ENCODE results near the gene ZNF213.
"Not testable (repeated sequence)": the region's sequence is repeated elsewhere in the genome, so short reads cannot be mapped to it uniquely, and the experiment has no call there.

The ZNF213 gene

DNA sequence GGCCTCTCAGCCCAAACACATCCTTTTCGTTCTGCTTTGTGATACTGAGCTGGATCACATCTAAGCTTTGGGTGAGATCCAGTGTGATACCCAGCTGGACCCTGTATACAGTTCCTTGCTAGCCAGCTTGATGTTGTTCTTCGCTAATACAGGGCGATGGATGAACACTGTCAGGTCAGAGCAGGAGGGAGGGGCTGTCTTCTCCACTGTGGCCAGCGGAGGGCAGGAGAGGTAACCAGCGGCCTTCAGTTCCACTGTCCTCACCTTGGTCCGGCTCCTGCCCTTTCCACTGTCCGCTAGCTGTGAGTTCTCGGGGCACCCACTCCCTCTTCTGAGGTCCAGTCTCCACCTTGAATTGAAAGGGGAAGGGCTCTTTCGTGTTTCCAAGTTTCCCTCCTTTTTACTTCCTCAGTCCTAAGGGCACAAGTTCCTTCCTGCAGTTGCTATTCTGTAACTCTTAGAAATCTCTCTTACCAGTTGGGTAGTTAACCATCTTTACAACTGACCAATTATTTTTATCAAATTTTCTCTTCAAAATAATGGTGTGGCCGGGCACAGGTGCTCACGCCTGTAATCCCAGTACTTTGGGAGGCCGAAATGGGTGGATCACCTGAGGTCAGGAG lies 3.0 kb upstream of the ZNF213 start:
- peak; percentile 56 to 64 for DNase-seq

GRCh38 chr16:3133844-3134243 lies 985 bp upstream of the ZNF213 start:
- no peak for DNase-seq

DNA sequence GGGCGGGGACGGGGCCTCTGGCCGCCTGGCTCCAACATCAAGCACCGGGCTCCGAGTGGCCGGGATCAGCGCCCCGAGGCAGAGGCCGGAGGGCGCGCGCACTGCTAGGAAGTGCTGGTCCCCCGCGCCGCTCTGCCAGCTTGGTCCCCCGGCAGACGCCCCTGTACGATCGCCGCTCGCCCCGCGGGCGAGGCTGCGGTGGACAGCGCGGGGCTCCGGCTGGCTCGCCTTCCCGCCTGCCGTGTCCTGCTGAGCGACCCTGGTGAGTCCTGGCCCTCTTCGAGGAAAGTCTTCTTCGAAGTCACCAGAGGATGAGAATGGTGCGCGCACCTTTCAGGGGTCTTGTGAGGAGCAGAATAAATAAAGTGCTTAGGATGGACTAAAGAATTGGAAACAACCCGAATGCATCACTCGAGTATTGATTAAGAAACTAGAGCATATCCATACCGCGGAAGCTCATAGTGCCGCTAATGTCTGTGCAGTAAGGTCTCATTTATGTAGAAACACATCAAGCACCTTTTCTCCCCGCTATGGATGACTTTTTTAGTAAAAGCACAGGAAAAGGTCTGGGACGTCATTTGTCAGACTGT lies 392 bp downstream of the ZNF213 start:
- no peak for DNase-seq

GRCh38 chr16:3137267-3137666 lies 2.4 kb downstream of the ZNF213 start:
- no peak for DNase-seq

GRCh38 chr16:3138342-3138741 lies 3.5 kb downstream of the ZNF213 start:
- no peak for DNase-seq

DNA sequence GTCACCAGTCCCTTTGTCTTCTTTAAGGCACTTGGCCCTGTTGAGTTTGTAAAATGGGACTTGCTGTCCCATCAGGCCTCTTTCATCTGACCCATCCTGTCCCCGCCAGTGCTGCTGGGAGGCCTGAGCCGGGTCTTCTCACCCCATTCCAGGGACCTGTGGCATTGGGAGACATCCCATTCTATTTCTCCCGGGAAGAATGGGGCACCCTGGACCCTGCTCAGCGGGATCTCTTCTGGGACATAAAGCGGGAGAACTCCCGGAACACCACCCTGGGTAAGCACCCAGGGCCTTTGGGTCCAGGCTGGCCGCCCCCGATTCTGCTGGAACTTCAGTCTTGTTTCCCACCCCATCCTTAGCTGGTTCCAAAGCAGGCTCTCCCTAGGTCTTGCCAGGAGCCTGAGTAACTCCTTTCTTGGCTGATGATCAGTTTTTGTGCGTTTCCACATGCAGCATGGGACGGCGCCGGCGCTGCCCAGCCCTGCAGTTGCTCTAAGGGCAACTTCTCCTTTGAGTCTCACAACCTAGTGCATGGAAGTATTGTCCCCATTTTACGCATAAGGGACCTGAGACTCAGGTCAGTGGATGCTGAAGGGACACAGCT lies 4.1 kb downstream of the ZNF213 start:
- DNase-seq = no peak

DNA sequence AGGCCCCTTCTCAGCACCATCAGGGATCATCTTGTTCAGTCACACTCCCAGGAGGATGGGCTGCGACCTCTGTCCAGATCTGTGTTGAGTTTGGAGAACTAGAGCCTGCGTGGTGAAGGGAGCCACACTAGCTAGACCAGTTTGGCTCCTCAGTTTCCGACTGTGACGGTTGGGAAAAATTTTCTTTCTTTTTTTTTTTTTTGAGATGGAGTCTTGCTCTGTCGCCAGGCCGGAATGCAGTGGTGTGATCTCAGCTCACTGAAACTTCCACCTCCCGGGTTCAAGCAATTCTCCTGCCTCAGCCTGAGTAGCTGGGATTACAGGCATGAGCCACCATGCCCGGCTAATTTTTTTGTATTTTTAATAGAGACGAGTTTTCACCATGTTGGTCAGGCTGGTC lies 4.7 kb downstream of the ZNF213 start:
- DNase-seq = not testable (repeated sequence)

GRCh38 chr16:3140603-3141427 lies 6.0 kb downstream of the ZNF213 start:
- DNase-seq = no peak

- DNase-seq = no peak
These were observed 7.0 kb downstream of the ZNF213 start for GRCh38 chr16:3141781-3142311.

- DNase-seq = no peak
These were observed 7.5 kb downstream of the ZNF213 start for GRCh38 chr16:3142327-3142726.

- DNase-seq = no peak
These were observed 7.9 kb downstream of the ZNF213 start for GRCh38 chr16:3142770-3143169.

DNA sequence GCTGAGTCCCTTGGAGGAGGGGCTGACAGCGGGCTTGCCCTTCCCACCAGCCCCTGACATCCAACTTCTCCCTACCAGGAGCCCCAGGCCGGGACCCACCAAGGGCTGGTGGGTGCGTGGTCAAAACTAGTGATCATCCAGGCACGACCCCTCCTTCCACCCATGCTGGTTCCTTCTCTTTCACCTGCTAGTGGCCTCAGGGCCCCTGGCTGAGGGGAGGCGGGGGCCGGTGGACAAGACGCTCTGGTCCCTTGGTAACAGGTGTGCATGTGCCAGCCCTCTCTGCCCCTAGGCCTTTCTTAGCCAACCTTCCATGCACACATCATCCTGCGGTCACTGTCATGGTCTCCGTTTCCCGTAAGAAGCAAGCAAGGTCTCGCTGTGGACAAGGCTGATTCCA lies 8.4 kb downstream of the ZNF213 start:
- no peak for DNase-seq

- no peak for DNase-seq
These were observed 8.9 kb downstream of the ZNF213 start for GRCh38 chr16:3143598-3144320.

- no peak for DNase-seq
These were observed 9.6 kb downstream of the ZNF213 start for GRCh38 chr16:3144321-3144983.

GRCh38 chr16:3145151-3145550 lies 10.3 kb downstream of the ZNF213 start:
- no peak for DNase-seq

DNA sequence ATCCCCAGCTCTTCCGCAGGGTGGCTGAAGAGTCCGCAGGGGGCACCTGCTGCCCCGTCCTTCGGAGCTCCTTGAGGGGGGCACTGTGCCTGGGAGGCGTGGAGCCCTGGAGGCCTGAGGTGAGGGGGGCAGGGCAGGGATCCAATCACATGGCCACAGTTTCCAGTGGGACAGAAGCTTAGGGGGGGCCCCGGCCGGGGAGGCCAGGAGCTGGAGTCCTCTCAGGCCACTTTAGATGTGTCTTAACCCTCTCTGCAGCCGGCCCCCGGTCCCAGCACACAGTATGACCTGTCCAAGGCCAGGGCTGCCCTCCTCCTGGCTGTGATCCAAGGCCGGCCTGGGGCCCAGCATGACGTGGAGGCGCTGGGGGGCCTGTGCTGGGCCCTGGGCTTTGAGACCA lies 10.8 kb downstream of the ZNF213 start:
- no peak for DNase-seq

GRCh38 chr16:3147046-3147756 lies 12.4 kb downstream of the ZNF213 start:
- no peak for DNase-seq

- DNase-seq = no peak
These were observed 12.9 kb downstream of the ZNF213 start for GRCh38 chr16:3147757-3148104.

DNA sequence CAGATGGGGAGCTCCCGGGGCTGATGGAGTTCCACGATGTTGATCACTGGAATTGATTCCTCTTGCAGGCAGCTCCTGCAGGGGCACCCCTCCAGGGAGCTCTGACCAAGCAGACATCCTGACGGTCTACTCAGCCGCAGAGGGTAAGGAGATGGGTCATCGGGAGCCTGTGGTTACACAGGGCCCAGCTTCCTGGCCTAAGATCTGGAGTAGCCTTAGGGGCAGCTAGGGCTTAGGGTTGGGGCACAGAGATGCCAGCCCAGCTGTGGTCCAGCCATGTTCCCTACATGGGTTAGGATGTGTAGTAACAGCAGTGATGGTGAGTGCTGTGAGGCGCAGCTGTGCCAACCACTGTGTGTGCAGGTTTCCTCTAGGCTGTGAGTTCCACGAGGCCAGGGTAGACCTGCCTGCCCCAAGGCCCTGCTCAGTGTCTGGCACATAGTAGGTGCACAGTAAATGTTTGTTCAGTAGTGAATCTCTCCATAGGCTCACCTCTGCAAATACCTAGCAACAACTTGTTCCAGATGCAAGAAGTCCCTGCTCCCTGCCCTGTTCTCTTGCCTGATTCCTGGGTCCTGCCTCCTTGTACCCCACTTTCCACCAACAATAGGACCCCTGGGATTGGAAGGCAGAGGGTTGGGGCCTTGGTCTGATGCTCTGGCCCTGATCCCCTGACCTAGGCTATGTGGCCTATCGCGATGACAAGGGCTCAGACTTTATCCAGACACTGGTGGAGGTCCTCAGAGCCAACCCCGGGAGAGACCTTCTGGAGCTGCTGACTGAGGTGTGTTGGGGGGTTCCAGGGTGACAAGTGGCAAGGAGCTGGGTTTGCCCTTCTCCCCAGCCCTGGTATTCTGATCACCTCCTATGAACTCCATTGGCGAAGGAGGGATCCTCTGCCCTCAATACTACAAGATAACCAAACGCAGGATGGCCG lies 13.7 kb downstream of the ZNF213 start:
- DNase-seq = no peak

DNA sequence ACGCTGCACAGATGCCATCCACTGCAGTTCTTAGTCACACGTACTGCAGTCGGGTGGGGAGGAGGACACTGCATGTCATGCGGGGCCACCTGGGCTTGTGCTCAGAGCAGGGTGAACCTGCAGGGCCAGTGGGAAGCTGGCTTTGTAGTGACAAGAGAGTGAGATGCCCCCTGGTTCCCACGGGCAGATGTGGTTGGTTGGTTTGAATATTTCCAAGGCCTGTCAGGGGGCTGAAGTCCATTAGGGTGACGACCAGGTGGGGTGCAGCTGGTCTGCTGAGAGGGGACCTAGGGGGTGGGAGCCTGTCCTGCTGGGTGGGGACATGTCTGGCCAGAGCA lies 14.3 kb downstream of the ZNF213 start:
- no peak for DNase-seq
